ENCODE results near the gene PDE6B.

DNA sequence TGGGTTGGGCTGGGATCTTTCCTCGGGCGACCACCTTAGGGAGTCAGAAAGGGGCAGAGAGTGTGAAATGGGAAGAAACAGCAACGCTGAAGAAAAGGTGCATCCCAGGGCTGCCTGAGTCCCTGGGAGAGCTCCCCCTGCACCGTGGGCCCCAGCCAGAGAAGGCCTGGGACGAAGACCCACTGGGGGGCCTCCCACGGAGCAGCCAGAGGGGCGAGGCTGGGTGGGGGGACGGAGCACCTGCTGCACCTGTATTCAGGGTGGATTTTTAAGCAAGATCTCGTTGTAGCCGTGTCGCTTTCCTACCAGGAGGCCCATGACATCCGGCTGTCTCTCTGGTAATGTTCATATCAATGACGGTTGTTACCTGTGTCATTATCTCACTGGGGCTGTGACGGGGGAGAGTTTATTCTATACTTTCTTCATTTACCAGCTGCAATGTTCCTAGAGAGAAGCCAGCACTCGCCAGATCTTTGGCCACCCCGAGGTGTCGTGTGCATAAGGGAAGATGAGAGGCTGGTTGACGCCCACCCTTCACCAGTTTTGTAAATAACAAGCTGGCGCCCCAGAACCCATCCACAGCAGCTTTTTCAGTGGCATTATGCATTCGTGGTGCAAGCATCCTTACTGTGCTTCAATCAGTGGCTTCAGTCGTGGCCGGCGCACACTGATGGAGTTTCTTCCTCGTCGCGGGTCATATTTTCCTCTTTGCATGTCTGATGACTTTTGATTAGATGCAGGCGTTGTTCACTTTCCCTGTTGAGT is 74.6 kb downstream of the PDE6B start:
- TF ChIP-seq POLR2A (IDR thresholded peaks at IDR 0.05) (no peak), EP300 (IDR thresholded peaks at IDR 0.05) (no peak)
